Muscle layer of duodenum (tissue), 2 donors: ENCODE measurements around the gene ENDOD1.

Experiments
- H3K27ac ChIP-seq: one replicate; pipeline ENCODE4 v1.7.0; 2013; ENCODE audit warnings: mild to moderate bottlenecking, low read length
- H3K27me3 ChIP-seq: one replicate; pipeline ENCODE4 v1.7.0; 2013; ENCODE audit warnings: low read depth, mild to moderate bottlenecking, control low read depth, low read length
- H3K36me3 ChIP-seq, 2 donors: one replicate each; pipeline ENCODE4 v1.7.0; 2013; ENCODE audit warnings: low read length in 2 of 2, control low read depth in 1 of 2, mild to moderate bottlenecking in 1 of 2; ENCODE audit not compliant: insufficient read depth in 2 of 2, control insufficient read depth in 1 of 2
- H3K4me1 ChIP-seq, 2 donors: one replicate each; pipeline ENCODE4 v1.7.0; 2013; ENCODE audit warnings: low read length in 2 of 2, mild to moderate bottlenecking in 2 of 2, control low read depth in 1 of 2, moderate library complexity in 1 of 2; ENCODE audit not compliant: insufficient read depth in 2 of 2, control insufficient read depth in 1 of 2
- H3K4me3 ChIP-seq, 2 donors: one replicate each; pipeline ENCODE4 v1.7.0; 2013; ENCODE audit warnings: low read length in 2 of 2, low read depth in 1 of 2, mild to moderate bottlenecking in 1 of 2
- H3K9me3 ChIP-seq, 2 donors: one replicate each; pipeline ENCODE4 v1.7.0; 2013; ENCODE audit warnings: low read length in 2 of 2, control low read depth in 1 of 2, mild to moderate bottlenecking in 1 of 2; ENCODE audit not compliant: control insufficient read depth in 1 of 2
- donor health status: healthy.

The ENDOD1 gene

GRCh38 chr11:95092549-95093324, 3.1 kb downstream of the ENDOD1 start:
- H3K27ac ChIP-seq, result no peak overlapping the region
- no peak overlapping the region for H3K4me3 ChIP-seq
- H3K36me3 ChIP-seq, result no peaks in the 10 kb centered on the region
- H3K27me3 ChIP-seq, result no peaks in the 10 kb centered on the region
- peaks cover 0 to 10% of the 10 kb centered on the region in 2 donors for H3K4me1 ChIP-seq
- no peaks in the 10 kb centered on the region for H3K9me3 ChIP-seq

GRCh38 chr11:95093548-95093947, 3.9 kb downstream of the ENDOD1 start:
- Histone ChIP-seq H3K4me3 (no peak overlapping the region), H3K27me3 (no peaks in the 10 kb centered on the region), H3K27ac (no peak overlapping the region), H3K36me3 (no peaks in the 10 kb centered on the region), H3K9me3 (no peaks in the 10 kb centered on the region), H3K4me1 (peaks cover 0 to 10% of the 10 kb centered on the region in 2 donors)

GRCh38 chr11:95095858-95096587, 6.4 kb downstream of the ENDOD1 start:
- no peaks in the 10 kb centered on the region for H3K27me3 ChIP-seq
- H3K36me3 ChIP-seq, result no peaks in the 10 kb centered on the region
- no peak overlapping the region for H3K4me3 ChIP-seq
- H3K4me1 ChIP-seq, result peaks cover 0 to 6% of the 10 kb centered on the region in 2 donors
- H3K9me3 ChIP-seq, result no peaks in the 10 kb centered on the region
- H3K27ac ChIP-seq, result no peak overlapping the region

GRCh38 chr11:95097209-95097608, 7.6 kb downstream of the ENDOD1 start:
- Histone ChIP-seq H3K4me3 (no peak overlapping the region), H3K27ac (no peak overlapping the region), H3K4me1 (peaks cover 0 to 6% of the 10 kb centered on the region in 2 donors), H3K9me3 (no peaks in the 10 kb centered on the region), H3K27me3 (no peaks in the 10 kb centered on the region), H3K36me3 (no peaks in the 10 kb centered on the region)

GRCh38 chr11:95098826-95099225, 9.2 kb downstream of the ENDOD1 start:
- no peaks in the 10 kb centered on the region for H3K27me3 ChIP-seq
- H3K9me3 ChIP-seq, result no peaks in the 10 kb centered on the region
- H3K4me3 ChIP-seq, result no peak overlapping the region
- H3K36me3 ChIP-seq, result no peaks in the 10 kb centered on the region
- H3K27ac ChIP-seq, result no peak overlapping the region
- peaks cover 0 to 3% of the 10 kb centered on the region in 2 donors for H3K4me1 ChIP-seq

GRCh38 chr11:95100191-95100648, 10.6 kb downstream of the ENDOD1 start:
- H3K4me1 ChIP-seq, result peaks cover 0 to 3% of the 10 kb centered on the region in 2 donors
- H3K4me3 ChIP-seq, result no peak overlapping the region
- no peaks in the 10 kb centered on the region for H3K36me3 ChIP-seq
- H3K27me3 ChIP-seq, result no peaks in the 10 kb centered on the region
- no peaks in the 10 kb centered on the region for H3K9me3 ChIP-seq
- H3K27ac ChIP-seq, result no peak overlapping the region

- Histone ChIP-seq H3K27me3 (no peaks in the 10 kb centered on the region), H3K9me3 (no peaks in the 10 kb centered on the region), H3K36me3 (no peaks in the 10 kb centered on the region), H3K4me3 (no peak overlapping the region), H3K27ac (no peak overlapping the region), H3K4me1 (peaks cover 0 to 3% of the 10 kb centered on the region in 2 donors)
These were observed 11.3 kb downstream of the ENDOD1 start for GRCh38 chr11:95100856-95101507.

- no peaks in the 10 kb centered on the region for H3K27me3 ChIP-seq
- no peaks in the 10 kb centered on the region for H3K9me3 ChIP-seq
- H3K27ac ChIP-seq, result no peak overlapping the region
- no peaks in the 10 kb centered on the region for H3K36me3 ChIP-seq
- no peak overlapping the region for H3K4me3 ChIP-seq
- no peaks in the 10 kb centered on the region for H3K4me1 ChIP-seq
These were observed 12.3 kb downstream of the ENDOD1 start for GRCh38 chr11:95101935-95102334.

GRCh38 chr11:95102733-95103132, 13.1 kb downstream of the ENDOD1 start:
- Histone ChIP-seq H3K9me3 (no peaks in the 10 kb centered on the region), H3K36me3 (no peaks in the 10 kb centered on the region), H3K4me1 (no peaks in the 10 kb centered on the region), H3K27me3 (no peaks in the 10 kb centered on the region), H3K27ac (no peak overlapping the region), H3K4me3 (no peak overlapping the region)

- Histone ChIP-seq H3K4me1 (no peaks in the 10 kb centered on the region), H3K9me3 (no peaks in the 10 kb centered on the region), H3K4me3 (no peak overlapping the region), H3K36me3 (no peaks in the 10 kb centered on the region), H3K27ac (no peak overlapping the region), H3K27me3 (no peaks in the 10 kb centered on the region)
These were observed 14.1 kb downstream of the ENDOD1 start for GRCh38 chr11:95103701-95104100.

GRCh38 chr11:95104121-95104830, 14.6 kb downstream of the ENDOD1 start:
- Histone ChIP-seq H3K4me3 (no peak overlapping the region), H3K4me1 (no peaks in the 10 kb centered on the region), H3K36me3 (no peaks in the 10 kb centered on the region), H3K27ac (no peak overlapping the region), H3K9me3 (no peaks in the 10 kb centered on the region), H3K27me3 (no peaks in the 10 kb centered on the region)
